ENCODE measurements around the gene ERN2.

Gene ERN2

DNA sequence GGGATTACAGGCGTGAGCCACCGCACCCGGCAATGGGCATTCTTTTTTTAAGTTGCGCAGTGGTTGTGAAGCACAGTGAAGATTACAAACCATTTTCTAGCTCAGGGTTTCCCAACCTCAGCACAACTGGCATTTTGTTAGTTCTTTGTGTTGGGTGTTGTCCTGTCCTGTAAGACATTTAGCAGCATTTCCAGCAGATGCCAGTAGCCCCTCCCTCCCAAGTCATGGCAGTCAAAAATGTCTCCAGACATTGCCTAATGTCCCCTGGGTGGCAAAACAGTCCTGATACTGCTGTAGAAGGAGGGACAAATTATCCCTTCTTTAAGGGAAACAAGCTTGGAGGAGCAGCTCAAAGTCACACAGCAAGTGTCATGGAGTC, 18.8 kb downstream of the ERN2 start:
- TF ChIP-seq, protein P1, sequence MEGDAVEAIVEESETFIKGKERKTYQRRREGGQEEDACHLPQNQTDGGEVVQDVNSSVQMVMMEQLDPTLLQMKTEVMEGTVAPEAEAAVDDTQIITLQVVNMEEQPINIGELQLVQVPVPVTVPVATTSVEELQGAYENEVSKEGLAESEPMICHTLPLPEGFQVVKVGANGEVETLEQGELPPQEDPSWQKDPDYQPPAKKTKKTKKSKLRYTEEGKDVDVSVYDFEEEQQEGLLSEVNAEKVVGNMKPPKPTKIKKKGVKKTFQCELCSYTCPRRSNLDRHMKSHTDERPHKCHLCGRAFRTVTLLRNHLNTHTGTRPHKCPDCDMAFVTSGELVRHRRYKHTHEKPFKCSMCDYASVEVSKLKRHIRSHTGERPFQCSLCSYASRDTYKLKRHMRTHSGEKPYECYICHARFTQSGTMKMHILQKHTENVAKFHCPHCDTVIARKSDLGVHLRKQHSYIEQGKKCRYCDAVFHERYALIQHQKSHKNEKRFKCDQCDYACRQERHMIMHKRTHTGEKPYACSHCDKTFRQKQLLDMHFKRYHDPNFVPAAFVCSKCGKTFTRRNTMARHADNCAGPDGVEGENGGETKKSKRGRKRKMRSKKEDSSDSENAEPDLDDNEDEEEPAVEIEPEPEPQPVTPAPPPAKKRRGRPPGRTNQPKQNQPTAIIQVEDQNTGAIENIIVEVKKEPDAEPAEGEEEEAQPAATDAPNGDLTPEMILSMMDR (IDR thresholded peaks at IDR 0.05; ENCODE audit: borderline replicate concordance, insufficient read depth, low read depth, low read length): no peak
- no peak overlapping the region for H3K4me3 ChIP-seq (ENCODE audit: low read depth, low read length)

DNA sequence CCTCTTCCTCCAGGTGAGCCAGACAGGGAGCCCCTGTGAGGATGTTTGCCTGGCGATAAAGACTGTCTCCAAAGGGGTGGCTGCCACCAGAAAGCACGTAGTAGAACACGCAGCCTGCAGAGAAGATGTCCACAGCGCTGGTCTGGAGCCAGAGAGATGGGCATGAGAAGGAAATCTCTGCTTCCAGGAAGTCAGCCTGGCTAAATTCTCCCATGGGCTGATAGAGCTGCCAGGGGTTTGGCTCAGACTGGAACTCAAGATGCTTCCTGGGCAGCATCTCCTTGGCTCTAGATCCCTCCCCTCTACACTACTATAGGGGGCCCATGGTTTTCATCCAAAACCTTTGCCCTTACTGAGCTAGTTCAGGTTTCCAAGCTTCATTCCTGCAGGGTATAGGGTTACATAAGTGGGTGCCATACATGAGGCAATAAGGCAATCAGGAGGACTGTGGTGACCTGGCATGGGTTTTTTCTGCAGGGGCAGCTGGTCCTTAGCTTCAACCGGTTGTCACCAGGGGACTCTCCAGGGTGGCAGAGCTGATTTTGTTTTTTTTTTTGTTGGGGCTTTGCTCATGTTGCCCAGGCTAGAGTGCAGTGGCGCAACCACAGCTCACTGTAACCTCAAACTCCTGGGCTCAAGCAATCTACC, 20.7 kb downstream of the ERN2 start:
- TF ChIP-seq, protein P1 (IDR thresholded peaks at IDR 0.05; ENCODE audit: borderline replicate concordance, insufficient read depth, low read depth, low read length): no peak
- H3K4me3 ChIP-seq (ENCODE audit: low read depth, low read length): no peak overlapping the region

GRCh38 chr16:23691483-23692189, 21.4 kb downstream of the ERN2 start:
- TF ChIP-seq, protein P1 (IDR thresholded peaks at IDR 0.05; ENCODE audit: borderline replicate concordance, insufficient read depth, low read depth, low read length): no peak
- no peak overlapping the region for H3K4me3 ChIP-seq (ENCODE audit: low read depth, low read length)

DNA sequence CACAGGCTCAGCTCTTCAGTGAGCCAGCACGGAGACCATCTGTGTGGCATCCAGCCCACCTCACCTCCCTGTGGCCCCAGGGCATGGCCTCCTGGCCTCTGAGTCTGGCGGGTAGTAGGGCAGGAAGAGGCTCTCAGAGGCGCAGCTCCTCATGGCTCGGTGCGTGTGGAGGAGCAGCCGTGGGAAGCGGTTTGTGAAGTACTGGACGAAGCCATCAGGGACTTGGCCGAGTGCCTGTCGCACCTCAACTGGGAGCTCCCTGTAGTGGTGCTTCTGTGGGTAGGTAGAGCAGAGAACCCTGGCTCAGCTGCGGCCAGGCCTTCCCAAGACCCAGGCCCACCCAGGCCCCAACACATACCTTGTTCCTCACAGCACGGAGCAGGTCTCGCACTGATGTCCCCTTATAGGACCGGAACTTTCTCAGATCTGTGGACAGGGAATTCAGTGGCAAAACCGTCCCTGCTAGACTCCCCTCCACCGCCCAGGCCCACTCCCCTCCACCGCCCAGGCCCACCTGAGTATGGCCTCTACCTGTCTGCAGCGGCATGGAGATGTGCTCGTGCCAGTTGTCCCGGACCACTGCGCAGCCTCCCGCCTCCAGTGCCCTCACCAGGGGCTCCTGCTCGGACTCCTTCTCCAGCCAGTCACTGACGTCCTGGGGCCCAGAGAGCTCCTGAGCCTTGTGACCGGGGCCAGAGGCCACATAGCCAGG, 22.1 kb downstream of the ERN2 start:
- TF ChIP-seq, protein P1 (IDR thresholded peaks at IDR 0.05; ENCODE audit: borderline replicate concordance, insufficient read depth, low read depth, low read length): no peak
- H3K4me3 ChIP-seq (ENCODE audit: low read depth, low read length): no peak overlapping the region

DNA sequence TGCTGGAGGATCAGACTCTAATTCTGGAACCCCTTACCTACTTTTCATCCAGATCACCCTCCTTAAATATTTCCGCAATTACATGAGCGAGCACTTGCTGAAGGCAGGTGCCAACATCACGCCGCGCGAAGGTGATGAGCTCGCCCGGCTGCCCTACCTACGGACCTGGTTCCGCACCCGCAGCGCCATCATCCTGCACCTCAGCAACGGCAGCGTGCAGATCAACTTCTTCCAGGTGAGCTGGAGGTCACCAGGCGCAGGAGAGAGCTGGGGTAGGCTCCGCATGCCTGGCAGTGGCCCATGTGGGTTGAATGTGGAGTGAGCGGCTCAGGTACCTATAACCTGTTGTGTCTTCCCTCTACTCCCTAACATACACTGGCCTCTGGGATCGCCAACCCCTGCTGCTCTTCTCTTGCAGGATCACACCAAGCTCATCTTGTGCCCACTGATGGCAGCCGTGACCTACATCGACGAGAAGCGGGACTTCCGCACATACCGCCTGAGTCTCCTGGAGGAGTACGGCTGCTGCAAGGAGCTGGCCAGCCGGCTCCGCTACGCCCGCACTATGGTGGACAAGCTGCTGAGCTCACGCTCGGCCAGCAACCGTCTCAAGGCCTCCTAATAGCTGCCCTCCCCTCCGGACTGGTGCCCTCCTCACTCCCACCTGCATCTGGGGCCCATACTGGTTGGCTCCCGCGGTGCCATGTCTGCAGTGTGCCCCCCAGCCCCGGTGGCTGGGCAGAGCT, 23.4 kb downstream of the ERN2 start:
- TF ChIP-seq, protein P1 (IDR thresholded peaks at IDR 0.05; ENCODE audit: borderline replicate concordance, insufficient read depth, low read depth, low read length): no peak
- no peak overlapping the region for H3K4me3 ChIP-seq (ENCODE audit: low read depth, low read length)

- H3K4me3 ChIP-seq (ENCODE audit: low read depth, low read length): no peak overlapping the region
- TF ChIP-seq, protein P1 (IDR thresholded peaks at IDR 0.05; ENCODE audit: borderline replicate concordance, insufficient read depth, low read depth, low read length): no peak
Observed at GRCh38 chr16:23687034-23687808, 25.8 kb downstream of the ERN2 start.
